Measurements from ENCODE around the gene ALDH3A1. TPM values are rescaled to one million over a fixed set of nuclear protein-coding genes. Genes with fewer than 3 reads are reported as not detected.

Gene ALDH3A1
- polyA plus RNA-seq, 6 donors from 2014 or later = 0.19 TPM; not detected in 5

GRCh38 chr17:19743101-19744100 lies 4.7 kb downstream of the ALDH3A1 start:
- H3K36me3 Mint-ChIP-seq = no peaks in the 10 kb centered on the region
- H3K9me3 Mint-ChIP-seq = no peaks in the 10 kb centered on the region
- peak overlapping the region in 5 of 8 donors; percentile 45 to 79 (median 57) for H3K4me3 Mint-ChIP-seq
- DNase-seq = no peak
- peaks cover 0 to 43% (median 20%) of the 10 kb centered on the region in 3 donors for H3K27me3 Mint-ChIP-seq
- peaks cover 0 to 10% (median 8%) of the 10 kb centered on the region in 3 donors for H3K4me1 Mint-ChIP-seq
- no peak overlapping the region for H3K27ac Mint-ChIP-seq
- ATAC-seq (ENCODE audit: low read depth in 2 of 2) = no peak

GRCh38 chr17:19742495-19742894 lies 5.6 kb downstream of the ALDH3A1 start:
- Mint-ChIP-seq H3K9me3 (no peaks in the 10 kb centered on the region), H3K4me1 (peaks cover 0 to 10% (median 8%) of the 10 kb centered on the region in 3 donors), H3K4me3 (peak overlapping the region in 4 of 8 donors; percentile 4 to 65 (median 41)), H3K27ac (peak overlapping the region in 1 of 6 donors; percentile 16), H3K27me3 (peaks cover 0 to 33% (median 11%) of the 10 kb centered on the region in 3 donors), H3K36me3 (no peaks in the 10 kb centered on the region)
- no peak for DNase-seq
- ATAC-seq (ENCODE audit: low read depth in 2 of 2) = no peak

DNA sequence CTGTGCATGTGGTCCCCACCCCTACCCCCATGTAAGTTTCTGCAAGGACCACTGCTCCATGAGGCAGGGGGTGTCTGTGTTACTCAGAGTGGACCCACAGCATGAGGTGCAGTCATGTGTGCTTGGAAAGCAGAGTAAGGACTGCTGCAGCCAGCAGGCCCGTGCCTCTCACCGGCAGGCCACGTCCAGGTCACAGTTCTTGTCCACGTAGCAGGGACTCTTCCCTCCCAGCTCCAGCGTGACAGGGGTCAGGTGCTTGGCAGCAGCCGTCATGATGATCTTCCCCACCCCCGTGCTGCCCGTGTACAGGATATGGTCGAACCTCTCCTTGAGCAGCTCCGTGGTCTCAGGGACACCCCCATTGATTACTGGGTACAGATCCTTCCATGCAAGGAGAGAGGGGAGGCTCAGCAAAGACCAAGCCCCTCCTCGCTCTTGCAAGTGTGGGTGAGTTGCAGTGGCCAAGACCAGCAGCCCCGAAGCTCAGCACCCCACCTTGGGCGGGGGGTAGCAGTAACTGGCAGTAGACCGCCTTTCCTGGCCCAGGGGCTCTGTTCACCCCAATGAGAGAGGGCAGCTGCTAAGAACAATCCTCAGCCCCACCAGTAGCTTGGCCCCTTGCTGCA lies 6.2 kb downstream of the ALDH3A1 start:
- Mint-ChIP-seq H3K36me3 (no peaks in the 10 kb centered on the region), H3K4me1 (peaks cover 0 to 10% (median 8%) of the 10 kb centered on the region in 3 donors), H3K9me3 (no peaks in the 10 kb centered on the region), H3K27ac (no peak overlapping the region), H3K4me3 (peak overlapping the region in 1 of 8 donors; percentile 10), H3K27me3 (peaks cover 0 to 31% (median 8%) of the 10 kb centered on the region in 3 donors)
- no peak for DNase-seq
- no peak for ATAC-seq (ENCODE audit: low read depth in 2 of 2)

GRCh38 chr17:19740933-19741332 lies 7.2 kb downstream of the ALDH3A1 start:
- no peaks in the 10 kb centered on the region for H3K36me3 Mint-ChIP-seq
- H3K4me1 Mint-ChIP-seq = peaks cover 0 to 13% (median 8%) of the 10 kb centered on the region in 3 donors
- H3K9me3 Mint-ChIP-seq = no peaks in the 10 kb centered on the region
- no peak overlapping the region for H3K4me3 Mint-ChIP-seq
- H3K27ac Mint-ChIP-seq = no peak overlapping the region
- H3K27me3 Mint-ChIP-seq = peaks cover 0 to 22% (median under 1%) of the 10 kb centered on the region in 3 donors
- ATAC-seq (ENCODE audit: low read depth in 2 of 2) (no peak), DNase-seq (no peak)

DNA sequence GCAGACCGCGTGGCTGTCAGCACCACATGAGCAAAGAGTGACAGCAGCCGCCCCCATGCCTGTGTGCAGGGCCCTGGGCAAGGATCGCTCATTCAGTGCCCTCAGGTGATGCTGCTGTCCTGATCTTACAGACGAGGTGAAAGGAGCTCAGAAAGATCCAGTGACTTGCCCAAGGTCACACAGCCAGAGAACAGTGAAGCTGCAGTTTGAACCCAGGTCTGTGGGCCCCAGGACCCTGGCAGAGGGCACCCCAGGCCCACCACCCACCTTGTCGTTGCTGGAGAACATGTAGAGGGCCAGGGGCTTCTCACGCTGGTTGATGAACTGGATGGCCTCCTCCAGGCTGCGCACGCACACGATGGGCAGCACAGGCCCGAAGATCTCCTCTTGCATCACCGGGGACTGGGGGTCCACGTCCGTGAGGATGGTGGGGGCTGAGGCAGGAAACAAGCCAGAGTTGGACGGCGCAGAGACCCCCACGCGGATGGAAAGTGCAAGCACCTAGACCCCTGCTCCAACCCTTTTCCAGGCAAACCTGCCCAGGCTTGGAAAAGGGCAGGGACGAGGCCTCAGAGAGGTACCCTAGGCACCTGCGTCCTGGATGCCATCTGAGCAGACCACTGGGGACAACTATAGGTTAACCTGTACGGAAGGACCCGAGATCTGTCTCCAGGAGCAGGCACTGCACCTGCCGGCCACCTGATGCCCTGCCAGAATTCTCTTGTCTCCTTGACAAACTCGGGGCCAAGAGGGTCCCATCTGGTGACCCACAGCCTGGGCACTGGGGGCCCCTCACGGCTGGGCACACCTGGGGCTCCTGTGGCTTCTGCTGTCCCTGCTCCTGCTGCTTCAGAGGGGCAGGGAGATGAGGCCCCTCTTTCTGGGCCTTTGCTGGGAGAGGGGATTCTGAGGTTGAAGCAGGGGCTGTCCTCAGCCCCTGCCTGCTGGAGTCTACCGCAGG lies 8.6 kb downstream of the ALDH3A1 start:
- H3K27ac Mint-ChIP-seq = no peak overlapping the region
- H3K27me3 Mint-ChIP-seq = peaks cover 0 to 21% (median 0%) of the 10 kb centered on the region in 3 donors
- ATAC-seq (ENCODE audit: low read depth in 2 of 2) (no peak), DNase-seq (no peak)
- no peaks in the 10 kb centered on the region for H3K36me3 Mint-ChIP-seq
- H3K9me3 Mint-ChIP-seq = no peaks in the 10 kb centered on the region
- H3K4me3 Mint-ChIP-seq = no peak overlapping the region
- H3K4me1 Mint-ChIP-seq = peaks cover 0 to 6% (median 4%) of the 10 kb centered on the region in 3 donors

- Mint-ChIP-seq H3K4me1 (peaks cover 0 to 3% (median 0%) of the 10 kb centered on the region in 3 donors), H3K4me3 (no peak overlapping the region), H3K27me3 (peaks cover 0 to 13% (median 0%) of the 10 kb centered on the region in 3 donors), H3K9me3 (no peaks in the 10 kb centered on the region), H3K27ac (no peak overlapping the region), H3K36me3 (no peaks in the 10 kb centered on the region)
- DNase-seq (no peak), ATAC-seq (ENCODE audit: low read depth in 2 of 2) (no peak)
Observed at GRCh38 chr17:19738757-19739156, 9.3 kb downstream of the ALDH3A1 start.

DNA sequence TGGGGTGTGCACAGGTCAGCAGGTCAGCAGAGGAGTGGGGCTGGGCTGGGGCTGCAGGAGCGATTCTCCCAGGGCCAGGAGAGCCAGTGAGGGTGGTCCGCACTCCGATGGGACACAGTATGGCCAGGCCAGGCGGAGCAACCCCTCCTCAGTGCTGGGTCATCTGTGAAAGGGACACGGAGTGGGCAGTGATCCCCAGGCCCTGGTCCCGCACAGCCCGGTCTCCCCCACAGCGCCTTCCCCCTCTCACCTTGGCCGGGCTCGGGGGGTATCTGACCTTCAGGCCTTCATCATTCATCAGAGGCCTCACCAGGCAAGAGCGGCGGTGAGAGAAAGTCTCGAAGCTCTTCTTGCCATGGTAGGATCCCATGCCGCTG lies 10.0 kb downstream of the ALDH3A1 start:
- Mint-ChIP-seq H3K4me1 (peaks cover 0 to 3% (median 0%) of the 10 kb centered on the region in 3 donors), H3K27me3 (peaks cover 0 to 7% (median 0%) of the 10 kb centered on the region in 3 donors), H3K9me3 (no peaks in the 10 kb centered on the region), H3K4me3 (no peak overlapping the region), H3K27ac (no peak overlapping the region), H3K36me3 (no peaks in the 10 kb centered on the region)
- DNase-seq = no peak
- no peak for ATAC-seq (ENCODE audit: low read depth in 2 of 2)

DNA sequence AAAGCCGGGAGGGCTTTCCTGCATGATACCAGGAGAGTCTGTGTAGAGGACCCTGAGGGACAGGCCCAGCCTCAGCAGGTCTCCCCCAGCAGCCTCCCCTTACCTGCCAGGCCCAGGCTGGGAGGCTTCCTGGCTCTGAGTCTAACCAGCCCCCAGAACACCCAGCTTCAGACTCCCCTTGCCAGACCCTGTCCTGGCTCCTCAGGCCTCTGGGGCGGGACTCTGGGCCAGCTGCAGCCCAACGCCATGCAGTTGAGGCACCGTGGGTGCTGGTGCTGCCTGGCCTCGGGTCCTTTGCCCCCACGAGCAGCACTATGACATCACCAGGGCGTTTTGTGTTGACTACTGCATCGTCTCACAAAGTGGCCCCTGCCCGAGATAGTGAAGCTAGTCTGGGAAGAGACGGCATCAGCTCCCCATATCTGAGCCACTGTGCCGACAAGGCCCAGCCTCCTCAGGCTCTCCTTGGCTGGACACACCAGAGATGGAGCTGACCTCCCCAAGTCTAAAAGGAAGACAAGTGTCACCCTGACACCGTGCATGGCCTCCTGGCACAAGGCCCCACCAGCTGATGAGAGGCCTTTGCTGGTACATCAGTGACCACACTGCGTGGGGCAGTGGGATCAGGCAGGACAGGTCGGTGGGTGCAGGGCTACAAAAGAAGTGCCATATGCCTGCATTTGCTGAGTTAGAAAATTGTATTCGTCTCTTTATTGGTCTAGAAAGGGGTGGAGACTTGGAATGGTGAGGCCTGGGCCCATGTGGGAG lies 10.6 kb downstream of the ALDH3A1 start:
- Mint-ChIP-seq H3K4me1 (peaks cover 0 to 3% (median 0%) of the 10 kb centered on the region in 3 donors), H3K9me3 (no peaks in the 10 kb centered on the region), H3K27me3 (peaks cover 0 to 2% (median 0%) of the 10 kb centered on the region in 3 donors), H3K27ac (no peak overlapping the region), H3K36me3 (no peaks in the 10 kb centered on the region), H3K4me3 (no peak overlapping the region)
- ATAC-seq (ENCODE audit: low read depth in 2 of 2) = no peak
- no peak for DNase-seq

DNA sequence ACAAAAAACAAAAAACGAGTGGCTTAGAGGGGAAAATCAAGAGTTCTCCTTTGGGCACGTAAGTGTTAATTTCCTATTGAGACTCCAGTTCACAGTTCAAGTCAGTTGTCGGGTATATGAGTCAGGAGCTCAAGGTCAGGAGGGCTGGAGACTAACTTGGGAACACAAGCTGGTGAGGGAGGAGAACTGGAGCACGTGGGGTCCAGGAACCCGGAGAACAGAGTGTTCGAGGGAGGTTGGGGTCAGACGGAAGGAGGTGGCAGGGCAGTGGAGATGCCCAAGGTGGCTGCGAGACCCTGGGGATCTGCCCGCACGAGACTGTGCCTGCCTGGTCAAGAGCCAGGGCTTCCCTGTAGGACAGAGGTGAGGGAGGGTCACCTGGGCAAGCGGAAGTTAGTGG lies 12.0 kb downstream of the ALDH3A1 start:
- no peaks in the 10 kb centered on the region for H3K36me3 Mint-ChIP-seq
- peak overlapping the region in 1 of 6 donors; percentile 27 for H3K27ac Mint-ChIP-seq
- H3K9me3 Mint-ChIP-seq = no peaks in the 10 kb centered on the region
- H3K4me1 Mint-ChIP-seq = peaks cover 0 to 3% (median 0%) of the 10 kb centered on the region in 3 donors
- no peak overlapping the region for H3K4me3 Mint-ChIP-seq
- ATAC-seq (ENCODE audit: low read depth in 2 of 2) (no peak), DNase-seq (no peak)
- peaks cover 0 to under 1% (median 0%) of the 10 kb centered on the region in 3 donors for H3K27me3 Mint-ChIP-seq

- ATAC-seq (ENCODE audit: low read depth in 2 of 2) (no peak), DNase-seq (no peak)
- H3K4me3 Mint-ChIP-seq = no peak overlapping the region
- H3K4me1 Mint-ChIP-seq = peaks cover 0 to 3% (median 0%) of the 10 kb centered on the region in 3 donors
- H3K27me3 Mint-ChIP-seq = peaks cover 0 to 7% (median 7%) of the 10 kb centered on the region in 3 donors
- peak overlapping the region in 1 of 6 donors; percentile 17 for H3K27ac Mint-ChIP-seq
- no peaks in the 10 kb centered on the region for H3K9me3 Mint-ChIP-seq
- no peaks in the 10 kb centered on the region for H3K36me3 Mint-ChIP-seq
Observed at GRCh38 chr17:19733953-19734526, 14.1 kb downstream of the ALDH3A1 start.

DNA sequence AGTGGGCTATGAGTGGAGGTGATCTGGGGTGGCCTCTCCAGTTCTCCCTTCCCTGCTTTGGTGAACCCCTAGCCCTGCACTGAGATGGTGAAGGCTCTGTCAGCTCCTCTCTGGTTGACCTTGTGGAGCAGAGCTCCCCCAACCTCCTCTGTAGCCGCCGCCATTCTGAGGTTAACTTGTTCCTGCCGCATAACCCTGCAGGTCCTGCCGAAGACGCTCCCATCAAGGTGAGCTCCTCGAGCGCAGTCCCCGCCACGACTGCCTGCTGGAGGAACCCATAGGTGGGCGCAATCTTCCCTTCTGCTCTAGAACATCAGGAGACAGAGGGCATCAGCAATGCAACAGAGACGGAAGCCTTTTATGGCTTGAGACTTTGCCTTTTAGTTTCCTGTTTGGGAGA lies 16.5 kb downstream of the ALDH3A1 start:
- Mint-ChIP-seq H3K4me1 (peaks cover 0 to 3% (median 0%) of the 10 kb centered on the region in 3 donors), H3K36me3 (no peaks in the 10 kb centered on the region), H3K27me3 (peaks cover 0 to 7% (median 7%) of the 10 kb centered on the region in 3 donors), H3K4me3 (no peak overlapping the region), H3K27ac (peak overlapping the region in 1 of 6 donors; percentile 47), H3K9me3 (no peaks in the 10 kb centered on the region)
- DNase-seq (no peak), ATAC-seq (ENCODE audit: low read depth in 2 of 2) (no peak)

DNA sequence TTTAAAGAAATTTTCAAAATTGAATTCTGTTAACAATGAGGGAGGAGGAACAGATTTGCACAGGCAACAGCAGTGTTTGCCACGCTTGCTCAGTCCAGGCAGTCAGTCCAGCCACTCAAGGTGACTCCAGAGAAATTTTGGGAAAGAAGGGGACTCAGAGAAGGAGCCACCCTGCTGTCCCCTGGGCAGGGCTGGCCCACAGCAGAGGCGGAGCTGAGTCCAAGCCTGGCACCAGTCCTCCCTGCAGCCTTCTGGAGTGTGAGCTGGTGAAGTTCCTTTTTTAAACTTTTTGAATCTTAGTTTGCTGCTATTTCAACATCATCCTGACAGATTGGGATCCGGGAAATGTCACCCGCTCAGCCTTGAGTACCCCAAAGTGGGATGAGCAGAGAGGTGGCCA lies 17.3 kb downstream of the ALDH3A1 start:
- Mint-ChIP-seq H3K27me3 (peaks cover 0 to 7% (median 7%) of the 10 kb centered on the region in 3 donors), H3K4me3 (no peak overlapping the region), H3K4me1 (no peaks in the 10 kb centered on the region), H3K27ac (no peak overlapping the region), H3K36me3 (no peaks in the 10 kb centered on the region), H3K9me3 (no peaks in the 10 kb centered on the region)
- DNase-seq (no peak), ATAC-seq (ENCODE audit: low read depth in 2 of 2) (no peak)

Measured in naive B cell (primary cell).